Thoracic aorta (tissue), 2 donors: Measurements from ENCODE around the gene ZCCHC8. TPM values are rescaled to one million over a fixed set of nuclear protein-coding genes. Genes with fewer than 3 reads are reported as not detected.

ENCODE experiments used
- ATAC-seq: fragments of 150-250 bp; one replicate; pipeline ENCODE4 v1.8.0; 2017; ENCODE audit warnings: low read depth; ENCODE audit not compliant: insufficient number of reproducible peaks, low FRiP score
- DNase-seq: peaks from one replicate; pipeline ENCODE4 v3.0.0-alpha.2; 2020; ENCODE audit warnings: low spot score
- H3K27ac ChIP-seq, 2 donors: fragments of 200-600 bp; sonication (generic); 1 replicate in 1 of 2; 2 replicates in 1 of 2; pipeline ENCODE4 v1.5.1; 2016; ENCODE audit warnings: mild to moderate bottlenecking in 2 of 2, moderate library complexity in 2 of 2
- H3K27me3 ChIP-seq: fragments of 200-600 bp; sonication (generic); replicated peaks from 2 replicates; pipeline ENCODE4 v1.6.0; 2016; ENCODE audit warnings: mild to moderate bottlenecking; ENCODE audit not compliant: insufficient read depth
- H3K36me3 ChIP-seq: fragments of 200-600 bp; sonication (generic); one replicate; pipeline ENCODE4 v1.5.1; 2016
- H3K4me1 ChIP-seq, 2 donors: fragments of 200-600 bp; sonication (generic); 1 replicate in 1 of 2; 2 replicates in 1 of 2; pipeline versions ENCODE4 v1.5.1 to v1.6.0; 2016; ENCODE audit warnings: low read depth in 2 of 2, mild to moderate bottlenecking in 1 of 2; ENCODE audit not compliant: control insufficient read depth in 1 of 2
- H3K4me3 ChIP-seq: fragments of 200-600 bp; sonication (generic); 2 replicates; pipeline ENCODE4 v1.5.1; 2016; ENCODE audit warnings: mild to moderate bottlenecking
- H3K9me3 ChIP-seq: fragments of 200-600 bp; sonication (generic); 2 replicates; pipeline ENCODE4 v1.5.1; 2016
- CTCF ChIP-seq: fragments of 200-600 bp; sonication (generic); IDR thresholded peaks from one replicate; pipeline ENCODE4 v1.5.1; 2019; ENCODE audit warnings: antibody characterized with exemption
- total RNA-seq, 2 donors: library from RNA; depleted of rRNA; stranded (reverse); fragments of >200 nt; gene quantifications; one replicate each; pipeline versions ENCODE4 v1.1.0 to v1.2.3, GENCODE V29; 2016

ZCCHC8 gene
- total RNA-seq, 2 donors from 2014 or later = 16.2 to 33.4 TPM

GRCh38 chr12:122526683-122527477 lies 26.1 kb upstream of the ZCCHC8 start, which contains the start of the genes KNTC1 and RSRC2:
KNTC1 (plus strand) TSS chr12:122527249; CDS start chr12:122530064, 2,815 bp downstream.
RSRC2 (minus strand) TSS chr12:122526936; CDS start chr12:122526853, 83 bp downstream.
- DNase-seq (peak; percentile 99), ATAC-seq (peak; percentile 100)
- peaks cover 29 to 45% of the 10 kb centered on the region in 2 donors for H3K4me1 ChIP-seq
- peaks cover 1% of the 10 kb centered on the region for H3K36me3 ChIP-seq
- H3K27me3 ChIP-seq = no peaks in the 10 kb centered on the region
- H3K9me3 ChIP-seq = no peaks in the 10 kb centered on the region
- TF ChIP-seq CTCF = no peak
- peak within 1 kb of the TSS; percentile 98 to 99 for H3K27ac ChIP-seq
- H3K4me3 ChIP-seq = peak within 1 kb of the TSS; percentile 92

- Histone ChIP-seq H3K27me3 (no peaks in the 10 kb centered on the region), H3K36me3 (peaks cover 22% of the 10 kb centered on the region), H3K4me3 (peak overlapping the region; percentile 70), H3K27ac (peak overlapping the region in 1 of 2 donors; percentile 62), H3K4me1 (peaks cover 29 to 51% of the 10 kb centered on the region in 2 donors), H3K9me3 (no peaks in the 10 kb centered on the region)
- DNase-seq = no peak
- no peak for TF ChIP-seq CTCF
- no peak for ATAC-seq
These were observed 23.4 kb upstream of the ZCCHC8 start for GRCh38 chr12:122523846-122524718.

GRCh38 chr12:122523280-122523679 lies 22.5 kb upstream of the ZCCHC8 start:
- no peaks in the 10 kb centered on the region for H3K27me3 ChIP-seq
- TF ChIP-seq CTCF = no peak
- H3K4me3 ChIP-seq = peak overlapping the region; percentile 70
- ATAC-seq = no peak
- H3K9me3 ChIP-seq = no peaks in the 10 kb centered on the region
- no peak for DNase-seq
- peaks cover 29 to 51% of the 10 kb centered on the region in 2 donors for H3K4me1 ChIP-seq
- peaks cover 30% of the 10 kb centered on the region for H3K36me3 ChIP-seq
- H3K27ac ChIP-seq = no peak overlapping the region

GRCh38 chr12:122520676-122521075 lies 19.9 kb upstream of the ZCCHC8 start:
- peaks cover 25 to 41% of the 10 kb centered on the region in 2 donors for H3K4me1 ChIP-seq
- TF ChIP-seq CTCF = no peak
- DNase-seq (no peak), ATAC-seq (no peak)
- no peak overlapping the region for H3K4me3 ChIP-seq
- H3K27ac ChIP-seq = no peak overlapping the region
- H3K36me3 ChIP-seq = peaks cover 56% of the 10 kb centered on the region
- H3K9me3 ChIP-seq = no peaks in the 10 kb centered on the region
- H3K27me3 ChIP-seq = no peaks in the 10 kb centered on the region

GRCh38 chr12:122519418-122519817 lies 18.7 kb upstream of the ZCCHC8 start:
- Histone ChIP-seq H3K36me3 (peaks cover 64% of the 10 kb centered on the region), H3K27ac (no peak overlapping the region), H3K4me3 (no peak overlapping the region), H3K4me1 (peaks cover 18 to 31% of the 10 kb centered on the region in 2 donors), H3K9me3 (no peaks in the 10 kb centered on the region), H3K27me3 (no peaks in the 10 kb centered on the region)
- DNase-seq (no peak), ATAC-seq (no peak)
- no peak for TF ChIP-seq CTCF
